B cell (primary cell): ENCODE data around the gene COL11A2. TPM values are rescaled to one million over a fixed set of nuclear protein-coding genes. Genes with fewer than 3 reads are reported as not detected.

Experiments
- ATAC-seq: fragments of 200-7000 bp; cut with Tn5 transposase; one replicate; pipeline ENCODE4 v1.10.0; 2021; ENCODE audit warnings: low read depth, mild to moderate bottlenecking, moderate number of reproducible peaks, moderate library complexity
- CTCF ChIA-PET: fragments of 350-600 bp; sonication (Branson Sonifier 250); formaldehyde crosslinking; loops from one replicate; lab custom pipeline; 2021; ENCODE audit warnings: antibody characterized with exemption, inconsistent platforms; lab: Charles Lee
- POLR2A ChIA-PET: fragments of 350-600 bp; sonication (Branson Sonifier 250); formaldehyde crosslinking; loops from one replicate; lab custom pipeline; 2021; ENCODE audit warnings: antibody characterized with exemption; lab: Charles Lee
- DNase-seq: peaks from one replicate; pipeline ENCODE4 v3.0.0; 2013
- H2AFZ ChIP-seq: 2 replicates; pipeline ENCODE4 v1.6.1; 2012; ENCODE audit warnings: mild to moderate bottlenecking, low read depth, low read length; ENCODE audit not compliant: insufficient read depth, poor library complexity, severe bottlenecking
- H3K27ac ChIP-seq, 2 donors: 1 replicate in 1 of 2; 2 replicates in 1 of 2; pipeline ENCODE4 v1.5.1; 2012 to 2013; ENCODE audit warnings: low read length in 2 of 2, mild to moderate bottlenecking in 2 of 2, moderate library complexity in 1 of 2
- H3K27me3 ChIP-seq, 4 experiments: fragments of 200-600 bp in 1 of 4; sonication (generic) in 1 of 4; replicated peaks in 1 of 4; 1 replicate in 2 of 4; 2 replicates in 2 of 4; pipeline versions ENCODE4 v1.6.1 to v1.7.0; 2013 to 2016; ENCODE audit warnings: low read length in 3 of 4, mild to moderate bottlenecking in 2 of 4, mixed read lengths in 1 of 4, moderate library complexity in 1 of 4; ENCODE audit not compliant: insufficient read depth in 4 of 4, control insufficient read depth in 3 of 4; ENCODE audit errors: control extremely low read depth in 1 of 4
- H3K36me3 ChIP-seq, 2 experiments: replicated peaks in 1 of 2; 1 replicate in 1 of 2; 2 replicates in 1 of 2; pipeline versions ENCODE4 v1.6.1 to v1.7.1; 2013; ENCODE audit warnings: low read length in 1 of 2; ENCODE audit not compliant: insufficient read depth in 2 of 2, control insufficient read depth in 1 of 2; ENCODE audit errors: control extremely low read depth in 1 of 2, extremely low read depth in 1 of 2
- H3K4me1 ChIP-seq, 2 donors: fragments of 200-600 bp in 1 of 2; sonication (generic) in 1 of 2; 1 replicate in 1 of 2; 2 replicates in 1 of 2; pipeline versions ENCODE4 v1.5.1 to v1.6.1; 2013 to 2017; ENCODE audit warnings: low read length in 2 of 2; ENCODE audit not compliant: control insufficient read depth in 2 of 2, insufficient read depth in 2 of 2
- H3K4me2 ChIP-seq: replicated peaks from 2 replicates; pipeline ENCODE3; 2012; ENCODE audit warnings: mild to moderate bottlenecking, low read depth, low read length; ENCODE audit not compliant: poor library complexity, severe bottlenecking
- H3K4me3 ChIP-seq, 5 experiments: fragments of 200-600 bp in 1 of 5; sonication (generic) in 1 of 5; 1 replicate in 3 of 5; 2 replicates in 2 of 5; pipeline versions ENCODE4 v1.5.1 to v1.7.0; 2011 to 2016; ENCODE audit warnings: low read length in 4 of 5, mild to moderate bottlenecking in 4 of 5, low read depth in 2 of 5, control low read depth in 1 of 5, moderate library complexity in 1 of 5; ENCODE audit not compliant: insufficient read depth in 1 of 5; ENCODE audit errors: control extremely low read depth in 1 of 5, extremely low read depth in 1 of 5
- H3K79me2 ChIP-seq: fragments of 200-600 bp; sonication (generic); one replicate; pipeline ENCODE4 v1.6.0; 2016; ENCODE audit warnings: low read length; ENCODE audit not compliant: control insufficient read depth, insufficient read depth
- H3K9ac ChIP-seq: fragments of 200-600 bp; sonication (generic); 2 replicates; pipeline ENCODE4 v1.6.1; 2017; ENCODE audit warnings: mild to moderate bottlenecking, low read length, moderate library complexity
- H3K9me3 ChIP-seq, 3 donors: one replicate each; pipeline versions ENCODE4 v1.6.1 to v1.7.1; 2013; ENCODE audit warnings: low read length in 2 of 3; ENCODE audit not compliant: control insufficient read depth in 2 of 3, insufficient read depth in 1 of 3; ENCODE audit errors: control extremely low read depth in 1 of 3
- H4K20me1 ChIP-seq: 2 replicates; pipeline ENCODE4 v1.6.0; 2012; ENCODE audit warnings: mild to moderate bottlenecking, low read length; ENCODE audit not compliant: insufficient read depth, control insufficient read depth, poor library complexity, severe bottlenecking
- H3K27ac Mint-ChIP-seq: one replicate; pipeline ENCODE4 v1.8.0; 2021; ENCODE audit warnings: mixed read lengths
- H3K27me3 Mint-ChIP-seq: one replicate; pipeline ENCODE4 v1.8.0; 2021; ENCODE audit warnings: mixed read lengths
- H3K4me1 Mint-ChIP-seq: one replicate; pipeline ENCODE4 v1.8.0; 2021; ENCODE audit warnings: mixed read lengths
- H3K4me3 Mint-ChIP-seq: one replicate; pipeline ENCODE4 v1.8.0; 2021; ENCODE audit warnings: mixed read lengths
- H3K9me3 Mint-ChIP-seq: one replicate; pipeline ENCODE4 v1.8.0; 2022; ENCODE audit warnings: mixed read lengths; ENCODE audit not compliant: insufficient read depth
- EZH2 ChIP-seq: IDR thresholded peaks from 2 replicates; pipeline ENCODE4 v1.6.1; 2012; ENCODE audit warnings: borderline replicate concordance, low read depth, mild to moderate bottlenecking, moderate library complexity, low read length; ENCODE audit not compliant: insufficient read depth, poor library complexity, severe bottlenecking
- WGBS: methylation state at CpG from one replicate; pipeline ENCODE4 v1.1.5; 2013; ENCODE audit warnings: missing lambda C conversion rate; ENCODE audit not compliant: insufficient coverage; 5-methylcytosine and 5-hydroxymethylcytosine counted together
- intact Hi-C: fragments of 100-400 bp; cut with micrococcal nuclease; formaldehyde crosslinking; loops from one replicate; pipeline ENCODE4 v1.10.0; 2022
- polyA plus RNA-seq: library from polyadenylated mRNA; depleted of rRNA; stranded (reverse); fragments of >200 nt; gene quantifications from 2 replicates; pipeline ENCODE4 v1.2.3, GENCODE V29; 2012
- total RNA-seq, 2 donors: library from RNA; stranded (reverse); fragments of 120-200 nt in 1 of 2; gene quantifications; 1 replicate in 1 of 2; 2 replicates in 1 of 2; pipeline versions ENCODE4 v1.2.3 to v1.2.4, GENCODE V29; 2013 to 2022
- TF ChIP-seq, protein P1 (sequence below): fragments of 200-600 bp; IDR thresholded peaks from one replicate; pipeline ENCODE4 v1.8.0; 2022; ENCODE audit warnings: antibody characterized with exemption, mild to moderate bottlenecking

Gene COL11A2
- total and polyA plus RNA-seq, 2 donors (not counting 1 experiment from before 2014, with no cell fraction given) = 0.39 to 0.82 TPM

DNA sequence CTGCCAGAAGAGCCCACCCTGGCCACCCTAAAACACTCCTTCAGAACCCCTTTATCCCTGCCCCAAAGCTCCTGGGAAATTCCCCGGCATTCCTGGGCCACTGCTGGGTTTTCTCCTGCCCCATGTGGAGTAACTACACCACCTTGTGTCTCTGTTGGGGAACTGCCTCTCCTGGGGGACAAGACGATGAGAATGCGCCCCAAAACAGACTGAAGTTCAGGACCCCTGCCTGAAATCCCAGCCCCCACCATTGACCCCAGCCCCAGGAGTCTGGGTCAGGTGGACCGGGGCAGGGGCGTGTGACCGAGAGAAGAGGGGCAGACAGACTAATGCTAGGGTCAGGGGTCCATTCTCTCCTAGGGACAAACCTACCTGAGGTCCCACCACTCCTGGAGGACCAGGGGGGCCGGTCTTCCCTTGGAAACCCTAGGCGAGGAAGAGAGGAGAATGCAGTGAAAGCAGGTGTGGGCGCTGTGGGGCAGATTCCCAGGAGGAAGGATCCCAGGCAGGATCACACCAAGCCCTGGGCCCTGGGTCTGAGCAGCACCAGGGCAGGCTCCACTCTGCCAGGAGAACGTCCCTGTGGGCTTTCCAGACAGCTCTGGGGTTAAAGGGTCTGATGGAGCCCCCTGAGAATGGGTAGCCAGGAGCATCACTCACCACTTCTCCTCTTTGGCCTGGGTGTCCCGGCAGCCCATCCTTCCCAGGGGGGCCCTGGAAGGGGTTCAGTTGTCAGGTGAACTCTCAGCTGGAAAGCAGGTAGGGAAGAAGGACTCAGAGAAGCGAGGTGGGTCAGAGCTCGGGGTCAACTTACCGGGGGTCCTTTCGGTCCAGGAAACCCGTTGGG, 19.4 kb downstream of the COL11A2 start:
- Histone ChIP-seq H3K79me2 (no peaks in the 10 kb centered on the region), H3K9me3 (no peaks in the 10 kb centered on the region), H3K4me1 (peaks cover 0 to 10% of the 10 kb centered on the region in 2 donors), H2AFZ (no peak overlapping the region), H3K27me3 (peaks cover 0 to 14% (median 6%) of the 10 kb centered on the region in 4 experiments), H3K9ac (no peak overlapping the region), H3K4me2 (no peak overlapping the region), H3K4me3 (no peak overlapping the region), H3K36me3 (no peaks in the 10 kb centered on the region), H4K20me1 (no peaks in the 10 kb centered on the region), H3K27ac (no peak overlapping the region)
- TF ChIP-seq, protein P1, sequence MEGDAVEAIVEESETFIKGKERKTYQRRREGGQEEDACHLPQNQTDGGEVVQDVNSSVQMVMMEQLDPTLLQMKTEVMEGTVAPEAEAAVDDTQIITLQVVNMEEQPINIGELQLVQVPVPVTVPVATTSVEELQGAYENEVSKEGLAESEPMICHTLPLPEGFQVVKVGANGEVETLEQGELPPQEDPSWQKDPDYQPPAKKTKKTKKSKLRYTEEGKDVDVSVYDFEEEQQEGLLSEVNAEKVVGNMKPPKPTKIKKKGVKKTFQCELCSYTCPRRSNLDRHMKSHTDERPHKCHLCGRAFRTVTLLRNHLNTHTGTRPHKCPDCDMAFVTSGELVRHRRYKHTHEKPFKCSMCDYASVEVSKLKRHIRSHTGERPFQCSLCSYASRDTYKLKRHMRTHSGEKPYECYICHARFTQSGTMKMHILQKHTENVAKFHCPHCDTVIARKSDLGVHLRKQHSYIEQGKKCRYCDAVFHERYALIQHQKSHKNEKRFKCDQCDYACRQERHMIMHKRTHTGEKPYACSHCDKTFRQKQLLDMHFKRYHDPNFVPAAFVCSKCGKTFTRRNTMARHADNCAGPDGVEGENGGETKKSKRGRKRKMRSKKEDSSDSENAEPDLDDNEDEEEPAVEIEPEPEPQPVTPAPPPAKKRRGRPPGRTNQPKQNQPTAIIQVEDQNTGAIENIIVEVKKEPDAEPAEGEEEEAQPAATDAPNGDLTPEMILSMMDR = peak; percentile 48
- TF ChIP-seq EZH2 = no peak
- Mint-ChIP-seq H3K4me1 (peaks cover 9% of the 10 kb centered on the region), H3K27ac (no peak overlapping the region), H3K27me3 (peaks cover 23% of the 10 kb centered on the region), H3K4me3 (no peak overlapping the region), H3K9me3 (no peaks in the 10 kb centered on the region)
- intact Hi-C loops = loop anchor here (1.0 kb wide), 1 partner anchor 173 kb away; no protein-coding TSS in a partner anchor
- 50% methylated on average over 12 of the region's 16 CpGs for WGBS
- ATAC-seq (no peak), DNase-seq (peak; percentile 58)
- CTCF ChIA-PET = interaction anchor here (0.6 to 2.4 kb wide), 14 partner anchors 11 to 1165 kb away, joined by 3 to 15 read pairs (median 3); no protein-coding TSS in a partner anchor
- POLR2A ChIA-PET = interaction anchor here (0.9 to 1.0 kb wide), 2 partner anchors 36 to 99 kb away, joined by 3 read pairs; partner anchors contain the start of genes RING1, RPS18 and VPS52
